HL-60/S4 treated with phorbol 12-myristate 13-acetate at 8.2 ng/mL for 4 days and 3 days (cell line): ENCODE measurements around the gene LTBP4.

Experiments used
- in situ Hi-C: fragments of 300-500 bp; cut with MboI; formaldehyde crosslinking; loops from 2 replicates; pipeline ENCODE4 v1.15.0; 2022; ENCODE audit warnings: low sequenced_read_pairs

The LTBP4 gene

GRCh38 chr19:40659116-40659515, 57.9 kb downstream of the LTBP4 start:
- in situ Hi-C loops = loop anchor here (25.0 kb wide), 2 partner anchors 478 to 603 kb away; partner anchors contain the start of gene HNRNPUL1

DNA sequence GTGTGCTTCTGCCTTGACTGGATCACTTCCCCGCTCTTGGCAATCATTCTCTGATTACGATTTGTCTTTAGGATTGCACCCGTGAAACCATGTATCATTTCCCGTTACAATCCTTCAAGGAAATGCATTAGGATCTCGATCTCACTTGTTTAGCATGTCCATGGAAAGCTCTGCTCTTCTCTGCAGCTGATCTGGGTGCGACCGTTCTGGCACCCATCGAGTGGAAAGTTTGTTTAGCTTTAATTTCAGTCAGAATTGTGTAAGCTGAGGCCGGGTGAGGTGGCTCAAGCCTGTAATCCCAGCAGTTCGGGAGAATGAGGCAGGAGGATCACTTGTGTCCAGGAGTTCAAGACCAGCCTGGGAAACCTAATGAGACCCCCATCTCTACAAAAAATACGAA, 58.4 kb downstream of the LTBP4 start:
- in situ Hi-C loops = loop anchor here (25.0 kb wide), 2 partner anchors 478 to 603 kb away; partner anchors contain the start of gene HNRNPUL1

GRCh38 chr19:40661616-40662015, 60.4 kb downstream of the LTBP4 start:
- in situ Hi-C loops = loop anchor here (25.0 kb wide), 2 partner anchors 476 to 601 kb away; partner anchors contain the start of gene HNRNPUL1

DNA sequence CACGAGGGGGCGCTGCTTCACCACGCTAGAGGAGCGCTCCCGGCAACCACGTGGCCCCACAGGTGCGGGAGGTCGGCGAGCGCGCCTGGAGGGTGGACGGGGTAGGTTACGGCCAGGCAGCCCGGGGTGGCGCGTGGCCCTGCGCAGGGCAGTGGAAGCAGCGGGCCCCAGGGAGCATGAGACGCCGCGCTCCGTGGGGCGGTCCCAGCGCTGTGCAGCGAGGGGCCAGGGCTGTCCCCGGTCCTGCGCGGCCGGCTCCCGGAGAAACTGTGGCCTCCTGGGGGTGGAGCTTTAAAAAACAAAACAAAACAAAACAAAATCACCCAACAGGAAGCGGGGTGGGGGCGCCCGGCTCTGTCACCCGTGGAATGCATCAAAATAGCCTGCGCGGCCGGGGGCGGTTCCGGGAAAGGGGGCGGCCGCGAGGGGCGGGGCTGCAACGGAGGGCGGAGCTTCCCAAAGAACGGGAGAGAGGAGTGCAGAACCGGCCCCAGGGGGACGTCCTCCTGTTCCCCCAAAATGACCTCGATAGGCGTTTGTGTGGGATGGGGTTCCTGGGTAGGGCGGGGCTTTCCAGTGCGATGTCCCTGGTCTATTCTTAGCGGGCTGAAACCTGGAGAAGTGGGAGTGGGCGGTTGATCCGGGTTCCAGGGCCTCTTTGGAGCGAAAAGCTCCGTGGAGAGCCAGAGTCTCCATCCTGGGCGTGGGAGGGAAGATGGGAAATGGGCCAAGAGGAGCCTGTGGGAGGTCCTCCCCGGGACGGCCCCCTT, 61.9 kb downstream of the LTBP4 start:
- in situ Hi-C loops = loop anchor here (25.0 kb wide), 2 partner anchors 474 to 599 kb away; partner anchors contain the start of gene HNRNPUL1

- in situ Hi-C loops = loop anchor here (25.0 kb wide), 2 partner anchors 473 to 598 kb away; partner anchors contain the start of gene HNRNPUL1
Observed at GRCh38 chr19:40663695-40664692, 62.8 kb downstream of the LTBP4 start.

GRCh38 chr19:40666803-40667438, 65.8 kb downstream of the LTBP4 start:
- in situ Hi-C loops = loop anchor here (25.0 kb wide), 2 partner anchors 470 to 595 kb away; partner anchors contain the start of gene HNRNPUL1

DNA sequence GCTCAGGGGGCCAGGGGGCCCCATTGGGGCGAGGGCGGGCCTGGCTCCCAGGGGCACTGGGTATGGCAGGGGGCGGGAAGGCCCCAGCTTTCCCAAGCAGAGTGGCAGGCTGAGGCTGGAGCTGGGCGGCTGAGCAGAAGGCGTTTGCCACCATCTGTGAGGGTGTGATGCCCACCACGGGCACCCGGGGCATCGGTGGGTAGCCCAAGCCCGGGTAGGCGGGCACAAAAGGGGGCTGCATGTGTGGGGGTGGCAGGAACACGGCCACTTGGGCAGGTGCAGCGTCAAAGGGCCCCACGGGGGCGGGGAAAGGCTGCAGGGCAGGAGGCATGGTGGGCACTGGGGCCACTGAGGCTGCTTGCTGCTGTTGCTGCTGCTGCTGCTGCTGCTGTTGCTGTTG, 66.4 kb downstream of the LTBP4 start:
- in situ Hi-C loops = loop anchor here (25.0 kb wide), 2 partner anchors 470 to 595 kb away; partner anchors contain the start of gene HNRNPUL1

GRCh38 chr19:40668991-40669614, 67.9 kb downstream of the LTBP4 start:
- in situ Hi-C loops = loop anchor here (25.0 kb wide), 2 partner anchors 468 to 593 kb away; partner anchors contain the start of gene HNRNPUL1

DNA sequence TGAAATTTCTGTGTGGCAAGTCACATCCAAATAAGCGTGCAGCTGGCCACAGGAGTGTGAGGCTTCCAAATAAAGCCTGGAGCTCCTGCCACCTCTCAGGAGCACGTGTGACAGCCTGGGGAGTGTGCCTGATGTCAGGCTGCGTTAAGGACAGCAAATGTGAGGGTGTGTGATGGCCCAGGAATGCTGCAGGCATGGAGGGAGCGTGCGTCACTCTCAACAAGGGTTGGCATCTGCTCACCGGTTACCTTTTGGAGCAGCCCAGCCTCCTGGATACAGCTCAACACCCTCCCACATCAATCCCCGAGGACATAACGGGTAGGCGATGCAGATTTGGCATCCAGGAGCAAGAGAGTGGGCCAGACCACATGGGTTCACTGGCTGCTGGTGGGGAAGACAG, 70.2 kb downstream of the LTBP4 start:
- in situ Hi-C loops = loop anchor here (25.0 kb wide), 2 partner anchors 466 to 591 kb away; partner anchors contain the start of gene HNRNPUL1

GRCh38 chr19:40672038-40672437, 70.9 kb downstream of the LTBP4 start:
- in situ Hi-C loops = loop anchor here (25.0 kb wide), 2 partner anchors 465 to 590 kb away; partner anchors contain the start of gene HNRNPUL1

- in situ Hi-C loops = loop anchor here (25.0 kb wide), 2 partner anchors 465 to 590 kb away; partner anchors contain the start of gene HNRNPUL1
Observed at GRCh38 chr19:40672573-40673299, 71.6 kb downstream of the LTBP4 start.

DNA sequence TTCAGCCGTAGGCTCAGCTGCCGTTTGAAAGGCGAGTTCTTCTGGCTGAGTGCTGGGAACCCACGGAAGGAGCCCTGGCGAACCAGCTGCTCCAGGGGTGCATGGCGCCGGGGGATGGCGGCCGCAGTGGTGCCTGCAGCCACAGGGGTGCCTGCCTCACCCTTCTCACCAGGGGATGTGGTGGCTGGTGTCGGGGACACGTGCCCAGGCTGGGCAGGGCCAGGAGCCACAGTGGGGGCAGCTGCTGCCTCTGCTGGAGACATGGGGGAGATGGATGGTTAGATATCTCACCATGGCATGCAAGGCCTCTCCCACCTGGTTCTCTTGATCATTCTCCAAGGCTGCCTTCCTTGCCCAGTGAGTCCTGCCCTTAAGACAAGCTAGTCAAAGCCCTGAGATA, 72.2 kb downstream of the LTBP4 start:
- in situ Hi-C loops = loop anchor here (25.0 kb wide), 2 partner anchors 464 to 589 kb away; partner anchors contain the start of gene HNRNPUL1

DNA sequence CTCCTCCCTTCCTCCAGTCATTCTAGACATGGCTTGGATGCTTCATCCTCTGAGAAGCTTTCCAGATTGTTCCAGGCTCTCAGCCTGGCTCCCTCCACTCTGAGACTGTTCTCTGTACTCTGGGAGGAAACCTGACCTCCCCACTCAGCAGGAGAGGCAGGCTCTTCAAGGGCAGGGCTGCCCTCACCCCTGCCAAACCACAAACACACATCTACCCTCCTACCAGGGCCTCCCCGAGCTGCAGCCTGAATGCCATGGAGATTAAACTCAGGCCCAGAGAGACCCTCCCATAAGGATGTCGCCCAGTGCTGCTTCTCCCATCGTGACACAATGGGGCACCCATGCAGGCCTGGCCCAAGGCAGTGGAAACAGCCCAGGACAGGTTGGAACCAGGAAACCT, 73.1 kb downstream of the LTBP4 start:
- in situ Hi-C loops = loop anchor here (25.0 kb wide), 2 partner anchors 463 to 588 kb away; partner anchors contain the start of gene HNRNPUL1

GRCh38 chr19:40677156-40677555, 76.0 kb downstream of the LTBP4 start:
- in situ Hi-C loops = no loop called here
